Right lobe of liver (tissue), 6 donors: ENCODE data around the gene UQCRH. TPM values are rescaled to one million over a fixed set of nuclear protein-coding genes. Genes with fewer than 3 reads are reported as not detected.

ENCODE experiments used
- ATAC-seq, 4 donors: fragments of 200-7000 bp; cut with Tn5 transposase; one replicate each; pipeline ENCODE4 v1.9.1; 2020; ENCODE audit warnings: mild to moderate bottlenecking in 4 of 4, moderate library complexity in 4 of 4
- DNase-seq, 3 donors: peaks; one replicate each; pipeline ENCODE4 v3.0.0-alpha.2; 2020
- H3K27ac ChIP-seq, 3 donors: fragments of 200-600 bp; one replicate each; pipeline ENCODE4 v1.8.0; 2022
- H3K27me3 ChIP-seq, 2 donors: fragments of 200-600 bp; one replicate each; pipeline ENCODE4 v1.8.0; 2022
- H3K36me3 ChIP-seq, 4 donors: fragments of 200-600 bp; sonication (generic) in 1 of 4; one replicate each; pipeline versions ENCODE4 v1.5.1 to v1.8.0; 2017 to 2022; ENCODE audit warnings: control low read depth in 1 of 4
- H3K4me1 ChIP-seq, 4 donors: fragments of 200-600 bp; sonication (generic) in 1 of 4; one replicate each; pipeline versions ENCODE4 v1.5.1 to v1.8.0; 2017 to 2022; ENCODE audit warnings: control low read depth in 1 of 4
- H3K4me3 ChIP-seq, 3 donors: fragments of 200-600 bp; one replicate each; pipeline ENCODE4 v1.8.0; 2022
- H3K9me3 ChIP-seq, 4 donors: fragments of 200-600 bp; sonication (generic) in 1 of 4; one replicate each; pipeline versions ENCODE4 v1.5.1 to v1.8.0; 2017 to 2022; ENCODE audit warnings: control low read depth in 1 of 4
- POLR2A ChIP-seq: fragments of 450-650 bp; IDR thresholded peaks from one replicate; pipeline ENCODE4 v1.6.1; 2017; ENCODE audit warnings: antibody characterized with exemption, mild to moderate bottlenecking
- WGBS: methylation state at CpG from one replicate; pipeline ENCODE4 v1.1.6; 2018; ENCODE audit warnings: low coverage, low lambda C conversion rate; ENCODE audit not compliant: insufficient coverage; ENCODE audit errors: missing lambda C conversion rate; 5-methylcytosine and 5-hydroxymethylcytosine counted together
- intact Hi-C, 2 donors: fragments of 100-400 bp; cut with DNase I; formaldehyde crosslinking; loops; one replicate each; pipeline versions ENCODE4 v1.11.2 to v1.14.1; 2022
- total RNA-seq, 6 experiments: library from RNA; depleted of rRNA in 2 of 6; stranded (reverse); fragments of >200 nt in 2 of 6; fragmentation: NEBNext Ultra II Directional in 3 of 6; extraction: Animal tissue kit (Norgen Biotek cat#: 25700) in 3 of 6; gene quantifications; one replicate each; pipeline versions ENCODE4 v1.1.0 to v1.2.4, GENCODE V29; 2016 to 2023
- TF ChIP-seq, protein P1 (sequence below), 4 donors: fragments of 200-600 bp in 3 of 4; fragments of 450-650 bp in 1 of 4; IDR thresholded peaks; one replicate each; pipeline versions ENCODE4 v1.5.1 to v1.8.0; 2016 to 2022; ENCODE audit warnings: antibody characterized with exemption in 4 of 4, mild to moderate bottlenecking in 2 of 4
- donor health status: DM: no; HTN: yes; CAD: no.
- donor health status: DM: no; HTN: no; CAD: no.
- donor health status: DM: no; HTN: no; CAD: no.
- donor health status: DM: no; HTN: yes; CAD: no.
- donor health status: DM: no; HTN: yes; CAD: no.

Gene UQCRH
- total RNA-seq, 6 experiments from 2014 or later = 71.6 to 244 (median 90.4) TPM

DNA sequence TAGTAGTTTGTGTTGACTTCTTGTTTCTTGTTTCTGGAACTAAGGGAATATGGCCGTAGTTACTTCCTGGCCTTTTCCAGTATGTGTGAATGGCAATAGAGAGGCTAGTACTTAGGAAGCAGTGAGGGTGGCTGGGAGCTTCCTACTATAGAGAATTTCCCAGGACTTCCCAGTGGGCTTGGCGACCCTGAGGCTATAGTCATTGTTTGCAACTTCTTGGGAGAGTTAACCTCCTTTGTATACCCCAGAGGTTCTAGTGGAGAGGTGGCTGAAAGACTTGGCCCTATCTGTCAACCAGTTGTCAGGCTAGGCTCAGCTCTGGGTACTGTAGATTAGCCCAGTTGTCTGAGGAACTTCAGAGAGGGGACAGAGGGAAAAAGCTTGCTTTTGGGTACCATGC lies 40.4 kb upstream of the UQCRH start:
- no peak for DNase-seq
- ATAC-seq = no peak
- no peaks in the 10 kb centered on the region for H3K9me3 ChIP-seq
- no peak overlapping the region for H3K27ac ChIP-seq
- intact Hi-C loops = no loop called here
- H3K27me3 ChIP-seq = no peaks in the 10 kb centered on the region
- no peaks in the 10 kb centered on the region for H3K4me1 ChIP-seq
- no peak overlapping the region for H3K4me3 ChIP-seq
- H3K36me3 ChIP-seq = no peaks in the 10 kb centered on the region
- TF ChIP-seq, protein P1, sequence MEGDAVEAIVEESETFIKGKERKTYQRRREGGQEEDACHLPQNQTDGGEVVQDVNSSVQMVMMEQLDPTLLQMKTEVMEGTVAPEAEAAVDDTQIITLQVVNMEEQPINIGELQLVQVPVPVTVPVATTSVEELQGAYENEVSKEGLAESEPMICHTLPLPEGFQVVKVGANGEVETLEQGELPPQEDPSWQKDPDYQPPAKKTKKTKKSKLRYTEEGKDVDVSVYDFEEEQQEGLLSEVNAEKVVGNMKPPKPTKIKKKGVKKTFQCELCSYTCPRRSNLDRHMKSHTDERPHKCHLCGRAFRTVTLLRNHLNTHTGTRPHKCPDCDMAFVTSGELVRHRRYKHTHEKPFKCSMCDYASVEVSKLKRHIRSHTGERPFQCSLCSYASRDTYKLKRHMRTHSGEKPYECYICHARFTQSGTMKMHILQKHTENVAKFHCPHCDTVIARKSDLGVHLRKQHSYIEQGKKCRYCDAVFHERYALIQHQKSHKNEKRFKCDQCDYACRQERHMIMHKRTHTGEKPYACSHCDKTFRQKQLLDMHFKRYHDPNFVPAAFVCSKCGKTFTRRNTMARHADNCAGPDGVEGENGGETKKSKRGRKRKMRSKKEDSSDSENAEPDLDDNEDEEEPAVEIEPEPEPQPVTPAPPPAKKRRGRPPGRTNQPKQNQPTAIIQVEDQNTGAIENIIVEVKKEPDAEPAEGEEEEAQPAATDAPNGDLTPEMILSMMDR (IDR thresholded peaks at IDR 0.05) = no peak
- no peak for TF ChIP-seq POLR2A
- WGBS = 100% methylated on average over 1 of the region's 2 CpGs

DNA sequence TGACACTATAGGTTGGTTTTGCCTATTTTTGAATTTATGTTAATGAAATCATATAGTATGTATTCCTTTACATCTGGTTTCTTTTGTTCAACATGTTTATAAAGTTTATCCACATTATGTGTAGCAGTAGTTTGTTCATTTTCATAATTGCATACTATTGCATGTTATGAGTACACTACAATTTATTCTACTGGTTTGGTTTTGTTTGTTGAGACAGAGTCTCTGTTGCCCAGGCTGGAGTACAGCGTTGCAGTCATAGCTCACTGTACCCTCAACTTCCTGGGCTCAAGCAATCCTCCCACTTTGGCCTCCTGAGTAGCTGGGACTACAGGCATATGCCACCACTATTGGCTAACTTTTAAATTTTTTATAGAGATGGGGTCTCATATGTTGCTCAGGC lies 34.9 kb upstream of the UQCRH start:
- intact Hi-C loops = no loop called here
- Histone ChIP-seq H3K36me3 (no peaks in the 10 kb centered on the region), H3K4me3 (no peak overlapping the region), H3K27me3 (no peaks in the 10 kb centered on the region), H3K4me1 (no peaks in the 10 kb centered on the region), H3K27ac (no peak overlapping the region), H3K9me3 (no peaks in the 10 kb centered on the region)
- TF ChIP-seq, protein P1 (IDR thresholded peaks at IDR 0.05) = no peak
- no peak for TF ChIP-seq POLR2A
- DNase-seq = no peak
- ATAC-seq = no peak
- 100% methylated on average over 1 of the region's 1 CpG for WGBS

DNA sequence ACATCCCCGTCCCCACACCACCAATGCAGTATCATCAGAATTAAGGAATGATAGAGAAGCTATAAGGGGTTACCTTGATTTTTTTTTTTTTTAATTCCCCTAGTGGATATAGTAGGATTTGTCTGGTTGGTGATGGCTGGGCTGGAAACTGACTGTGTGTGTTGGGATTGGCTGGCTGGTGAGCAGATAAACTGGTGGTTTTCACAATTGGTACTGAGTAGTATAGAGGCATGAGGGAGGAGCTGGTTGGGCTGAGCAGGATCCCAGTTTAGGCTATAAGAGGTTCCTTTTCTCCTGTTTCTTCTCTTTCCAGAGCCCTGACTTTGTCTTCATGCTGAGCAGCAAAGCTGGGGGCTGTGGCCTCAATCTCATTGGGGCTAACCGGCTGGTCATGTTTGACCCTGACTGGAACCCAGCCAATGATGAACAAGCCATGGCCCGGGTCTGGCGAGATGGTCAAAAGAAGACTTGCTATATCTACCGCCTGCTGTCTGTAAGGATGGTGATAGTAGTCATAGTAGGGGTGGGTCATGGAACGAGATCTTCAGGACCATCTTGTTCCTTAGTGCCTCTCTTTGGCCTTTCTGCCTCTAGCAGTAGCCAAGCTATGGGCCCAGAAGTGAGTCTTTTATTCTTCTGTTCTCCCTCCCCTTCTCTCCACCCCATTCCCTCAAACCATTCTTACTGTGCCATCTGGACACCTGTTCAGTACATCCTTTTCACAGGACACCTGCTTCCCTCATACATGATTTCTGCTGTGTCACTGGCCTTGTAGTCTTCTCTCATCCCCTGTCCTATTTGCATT lies 29.1 kb upstream of the UQCRH start:
- Histone ChIP-seq H3K9me3 (no peaks in the 10 kb centered on the region), H3K4me3 (no peak overlapping the region), H3K27me3 (no peaks in the 10 kb centered on the region), H3K27ac (no peak overlapping the region), H3K4me1 (no peaks in the 10 kb centered on the region), H3K36me3 (no peaks in the 10 kb centered on the region)
- DNase-seq (no peak), ATAC-seq (no peak)
- intact Hi-C loops = no loop called here
- WGBS = 92% methylated on average over 4 of the region's 6 CpGs
- no peak for TF ChIP-seq POLR2A
- TF ChIP-seq, protein P1 (IDR thresholded peaks at IDR 0.05) = no peak

DNA sequence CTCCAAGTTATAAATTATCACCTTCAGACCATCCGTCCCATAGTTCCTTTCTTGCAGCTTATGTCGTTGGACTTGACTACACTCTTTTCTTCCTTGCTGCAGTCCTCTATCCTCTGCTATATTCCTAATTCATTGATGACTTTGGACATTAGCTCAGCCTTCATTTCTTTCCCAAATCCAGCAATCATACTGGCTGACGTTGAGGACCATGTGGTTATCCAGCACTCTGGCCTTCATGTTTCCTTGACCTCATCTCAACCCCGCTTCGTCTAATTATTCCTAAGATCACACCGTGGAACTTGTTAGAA lies 28.5 kb upstream of the UQCRH start:
- Histone ChIP-seq H3K27me3 (no peaks in the 10 kb centered on the region), H3K4me1 (no peaks in the 10 kb centered on the region), H3K9me3 (no peaks in the 10 kb centered on the region), H3K36me3 (peaks cover 0 to 4% (median 2%) of the 10 kb centered on the region in 4 donors), H3K27ac (no peak overlapping the region), H3K4me3 (no peak overlapping the region)
- no peak for DNase-seq
- intact Hi-C loops = no loop called here
- TF ChIP-seq, protein P1 (IDR thresholded peaks at IDR 0.05) = no peak
- no peak for TF ChIP-seq POLR2A
- 89% methylated on average over 6 of the region's 6 CpGs for WGBS
- no peak for ATAC-seq
